H1 (cell line): ENCODE data around the gene SLC23A2. TPM values are rescaled to one million over a fixed set of nuclear protein-coding genes. Genes with fewer than 3 reads are reported as not detected.

Source experiments
- TAF7 ChIP-seq: optimal IDR thresholded peaks from 2 replicates; pipeline ENCODE3; 2011; ENCODE audit warnings: low read depth, mild to moderate bottlenecking, inconsistent platforms, low read length, moderate library complexity, borderline replicate concordance
- polyA plus RNA-seq, 7 experiments: library from polyadenylated mRNA; depleted of rRNA in 3 of 7; stranded (reverse) in 5 of 7; unstranded in 2 of 7; fragments of >200 nt in 5 of 7; fragments of 200-250 nt in 2 of 7; gene quantifications; 1 replicate in 5 of 7; 2 replicates in 1 of 7; 4 replicates in 1 of 7; pipeline versions ENCODE4 v1.2.1 to v1.2.3, GENCODE V29; 2011 to 2013; ENCODE audit warnings: missing spikeins in 2 of 7, mixed read lengths in 2 of 7
- total RNA-seq: library from RNA; stranded (reverse); fragmentation: NEBNext Ultra II Directional; extraction: Animal tissue kit (Norgen Biotek cat#: 25700); gene quantifications from 2 replicates; pipeline ENCODE4 v1.2.1, GENCODE V29; 2021
- TF ChIP-seq, protein P1 (sequence below), 3 experiments: IDR thresholded peaks; 1 replicate in 2 of 3; 2 replicates in 1 of 3; pipeline versions ENCODE4 v1.5.1 to v1.6.1; 2011; ENCODE audit warnings: low read length in 3 of 3, mild to moderate bottlenecking in 3 of 3, inconsistent platforms in 2 of 3, low read depth in 1 of 3, moderate library complexity in 1 of 3; ENCODE audit not compliant: insufficient read depth in 1 of 3; ENCODE audit errors: control extremely low read depth in 1 of 3

SLC23A2 gene
- total and polyA plus RNA-seq, 2 of the 8 experiments (the other 6 are each of a cell fraction or from before 2014, with no cell fraction given) = 17.0 to 18.6 TPM

- TF ChIP-seq, protein P1, sequence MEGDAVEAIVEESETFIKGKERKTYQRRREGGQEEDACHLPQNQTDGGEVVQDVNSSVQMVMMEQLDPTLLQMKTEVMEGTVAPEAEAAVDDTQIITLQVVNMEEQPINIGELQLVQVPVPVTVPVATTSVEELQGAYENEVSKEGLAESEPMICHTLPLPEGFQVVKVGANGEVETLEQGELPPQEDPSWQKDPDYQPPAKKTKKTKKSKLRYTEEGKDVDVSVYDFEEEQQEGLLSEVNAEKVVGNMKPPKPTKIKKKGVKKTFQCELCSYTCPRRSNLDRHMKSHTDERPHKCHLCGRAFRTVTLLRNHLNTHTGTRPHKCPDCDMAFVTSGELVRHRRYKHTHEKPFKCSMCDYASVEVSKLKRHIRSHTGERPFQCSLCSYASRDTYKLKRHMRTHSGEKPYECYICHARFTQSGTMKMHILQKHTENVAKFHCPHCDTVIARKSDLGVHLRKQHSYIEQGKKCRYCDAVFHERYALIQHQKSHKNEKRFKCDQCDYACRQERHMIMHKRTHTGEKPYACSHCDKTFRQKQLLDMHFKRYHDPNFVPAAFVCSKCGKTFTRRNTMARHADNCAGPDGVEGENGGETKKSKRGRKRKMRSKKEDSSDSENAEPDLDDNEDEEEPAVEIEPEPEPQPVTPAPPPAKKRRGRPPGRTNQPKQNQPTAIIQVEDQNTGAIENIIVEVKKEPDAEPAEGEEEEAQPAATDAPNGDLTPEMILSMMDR (IDR thresholded peaks at IDR 0.05; ENCODE audit: control extremely low read depth in 1 of 3, insufficient read depth in 1 of 3, low read depth in 1 of 3, low read length in 3 of 3) = no peak
- no peak for TF ChIP-seq TAF7
Observed at GRCh38 chr20:4898282-4899244, 102.7 kb downstream of the SLC23A2 start (continued).
